ENCODE data around the gene TRIML1.

DNA sequence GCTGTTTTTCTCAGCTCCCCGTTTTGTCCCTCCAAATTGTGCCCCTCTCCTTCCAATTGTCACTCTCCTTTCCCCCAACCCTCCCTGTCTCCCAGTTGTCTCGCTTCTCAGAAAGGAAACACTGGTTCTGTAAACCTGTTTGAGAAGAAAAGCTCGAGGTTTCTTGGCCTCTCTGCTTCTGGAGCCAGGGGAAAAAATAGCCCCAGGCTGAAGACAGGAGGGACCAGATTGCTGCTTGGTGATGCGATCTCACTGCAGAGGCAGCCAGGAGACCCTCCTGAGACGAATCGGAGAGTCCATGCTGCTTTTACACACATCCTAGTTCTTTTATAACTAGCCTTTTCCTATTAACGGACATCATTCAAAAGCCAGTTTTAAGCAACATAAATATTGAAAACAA, 21.2 kb downstream of the TRIML1 start:
- no peak for TF ChIP-seq TCF12 (IDR thresholded peaks at IDR 0.05; ENCODE audit: low read depth)
- no peak for TF ChIP-seq EP300 (IDR thresholded peaks at IDR 0.05; ENCODE audit: borderline replicate concordance)
- TF ChIP-seq CEBPB (IDR thresholded peaks at IDR 0.05), result no peak
- TF ChIP-seq RAD21 (IDR thresholded peaks at IDR 0.05; ENCODE audit: low read depth), result no peak
- TF ChIP-seq, protein P1, sequence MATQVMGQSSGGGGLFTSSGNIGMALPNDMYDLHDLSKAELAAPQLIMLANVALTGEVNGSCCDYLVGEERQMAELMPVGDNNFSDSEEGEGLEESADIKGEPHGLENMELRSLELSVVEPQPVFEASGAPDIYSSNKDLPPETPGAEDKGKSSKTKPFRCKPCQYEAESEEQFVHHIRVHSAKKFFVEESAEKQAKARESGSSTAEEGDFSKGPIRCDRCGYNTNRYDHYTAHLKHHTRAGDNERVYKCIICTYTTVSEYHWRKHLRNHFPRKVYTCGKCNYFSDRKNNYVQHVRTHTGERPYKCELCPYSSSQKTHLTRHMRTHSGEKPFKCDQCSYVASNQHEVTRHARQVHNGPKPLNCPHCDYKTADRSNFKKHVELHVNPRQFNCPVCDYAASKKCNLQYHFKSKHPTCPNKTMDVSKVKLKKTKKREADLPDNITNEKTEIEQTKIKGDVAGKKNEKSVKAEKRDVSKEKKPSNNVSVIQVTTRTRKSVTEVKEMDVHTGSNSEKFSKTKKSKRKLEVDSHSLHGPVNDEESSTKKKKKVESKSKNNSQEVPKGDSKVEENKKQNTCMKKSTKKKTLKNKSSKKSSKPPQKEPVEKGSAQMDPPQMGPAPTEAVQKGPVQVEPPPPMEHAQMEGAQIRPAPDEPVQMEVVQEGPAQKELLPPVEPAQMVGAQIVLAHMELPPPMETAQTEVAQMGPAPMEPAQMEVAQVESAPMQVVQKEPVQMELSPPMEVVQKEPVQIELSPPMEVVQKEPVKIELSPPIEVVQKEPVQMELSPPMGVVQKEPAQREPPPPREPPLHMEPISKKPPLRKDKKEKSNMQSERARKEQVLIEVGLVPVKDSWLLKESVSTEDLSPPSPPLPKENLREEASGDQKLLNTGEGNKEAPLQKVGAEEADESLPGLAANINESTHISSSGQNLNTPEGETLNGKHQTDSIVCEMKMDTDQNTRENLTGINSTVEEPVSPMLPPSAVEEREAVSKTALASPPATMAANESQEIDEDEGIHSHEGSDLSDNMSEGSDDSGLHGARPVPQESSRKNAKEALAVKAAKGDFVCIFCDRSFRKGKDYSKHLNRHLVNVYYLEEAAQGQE (IDR thresholded peaks at IDR 0.05; ENCODE audit: low read depth), result no peak
- no peak for TF ChIP-seq FOXM1 (IDR thresholded peaks at IDR 0.05; ENCODE audit: borderline replicate concordance, low read depth)
- TF ChIP-seq, protein P2, sequence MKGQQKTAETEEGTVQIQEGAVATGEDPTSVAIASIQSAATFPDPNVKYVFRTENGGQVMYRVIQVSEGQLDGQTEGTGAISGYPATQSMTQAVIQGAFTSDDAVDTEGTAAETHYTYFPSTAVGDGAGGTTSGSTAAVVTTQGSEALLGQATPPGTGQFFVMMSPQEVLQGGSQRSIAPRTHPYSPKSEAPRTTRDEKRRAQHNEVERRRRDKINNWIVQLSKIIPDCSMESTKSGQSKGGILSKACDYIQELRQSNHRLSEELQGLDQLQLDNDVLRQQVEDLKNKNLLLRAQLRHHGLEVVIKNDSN (IDR thresholded peaks at IDR 0.05), result no peak
- TF ChIP-seq, protein P3, sequence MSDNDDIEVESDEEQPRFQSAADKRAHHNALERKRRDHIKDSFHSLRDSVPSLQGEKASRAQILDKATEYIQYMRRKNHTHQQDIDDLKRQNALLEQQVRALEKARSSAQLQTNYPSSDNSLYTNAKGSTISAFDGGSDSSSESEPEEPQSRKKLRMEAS (IDR thresholded peaks at IDR 0.05), result no peak
- TF ChIP-seq YY1 (IDR thresholded peaks at IDR 0.05; ENCODE audit: low read depth), result no peak
- no peak for TF ChIP-seq NFIC (IDR thresholded peaks at IDR 0.05)
- TF ChIP-seq TAF1 (IDR thresholded peaks at IDR 0.05; ENCODE audit: low read depth), result no peak
- TF ChIP-seq EGR1 (IDR thresholded peaks at IDR 0.05), result no peak
- TF ChIP-seq TEAD4 (IDR thresholded peaks at IDR 0.05), result no peak
